Measurements from ENCODE around the gene GOLGB1.

GOLGB1 gene

DNA sequence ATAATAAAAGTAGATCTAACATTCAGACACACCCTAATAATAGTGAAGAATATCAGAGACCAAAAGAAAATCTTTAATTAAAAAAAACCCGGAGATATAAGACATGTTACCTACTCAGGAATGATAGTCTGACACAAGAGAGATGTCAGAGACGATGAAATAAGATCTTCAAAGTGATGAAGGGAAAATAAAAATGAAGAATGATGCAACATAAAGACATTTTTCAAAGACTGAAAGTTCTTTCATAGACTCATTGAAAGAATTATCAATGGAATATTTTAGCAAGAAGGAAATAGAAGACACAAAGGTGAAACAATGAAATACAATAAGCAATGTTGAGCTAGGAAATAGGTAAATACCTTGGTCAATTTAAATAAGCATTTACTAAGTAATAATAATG lies 108.4 kb downstream of the GOLGB1 start:
- Histone ChIP-seq H2BK5ac (ENCODE audit: low read depth, low read length, poor library complexity) (no peak overlapping the region), H2BK120ac (ENCODE audit: insufficient read depth, low read length, poor library complexity) (no peak overlapping the region), H3K27ac (ENCODE audit: low read depth, low read length) (no peak overlapping the region), H3K27me3 (ENCODE audit: insufficient read depth, low read length) (no peaks in the 10 kb centered on the region), H3K79me1 (ENCODE audit: low read length) (no peaks in the 10 kb centered on the region), H3K9me3 (ENCODE audit: insufficient read depth, low read depth, low read length) (no peaks in the 10 kb centered on the region), H3K18ac (ENCODE audit: low read length) (no peak overlapping the region), H4K12ac (ENCODE audit: low read depth, low read length) (no peak overlapping the region), H3K4ac (ENCODE audit: low read depth, low read length) (no peak overlapping the region), H2AK5ac (ENCODE audit: low read length) (no peak overlapping the region), H4K8ac (ENCODE audit: low read depth, low read length) (no peak overlapping the region), H3K23ac (ENCODE audit: low read length) (no peak overlapping the region), H2AFZ (ENCODE audit: insufficient read depth, low read length, poor library complexity) (no peak overlapping the region), H3K79me2 (ENCODE audit: control insufficient read depth, insufficient read depth, low read length, poor library complexity) (no peaks in the 10 kb centered on the region), H3K9ac (ENCODE audit: low read length) (no peak overlapping the region), H2BK12ac (ENCODE audit: low read length) (no peak overlapping the region), H3K14ac (ENCODE audit: low read length) (no peak overlapping the region), H3K36me3 (ENCODE audit: control insufficient read depth in 1 of 2, insufficient read depth in 2 of 2, low read length in 2 of 2) (no peaks in the 10 kb centered on the region), H3K4me3 (ENCODE audit: low read depth, low read length) (no peak overlapping the region), H3K4me1 (ENCODE audit: control insufficient read depth in 1 of 2, insufficient read depth in 2 of 2, low read length in 2 of 2) (no peaks in the 10 kb centered on the region), H4K91ac (ENCODE audit: low read depth, low read length) (no peak overlapping the region), H3K4me2 (ENCODE audit: low read length) (no peak overlapping the region)
- DNase-seq, result no peak
- no CpG with 5 or more reads among the region's 2 CpGs for WGBS (ENCODE audit: extremely low coverage, insufficient coverage, insufficient read length)

DNA sequence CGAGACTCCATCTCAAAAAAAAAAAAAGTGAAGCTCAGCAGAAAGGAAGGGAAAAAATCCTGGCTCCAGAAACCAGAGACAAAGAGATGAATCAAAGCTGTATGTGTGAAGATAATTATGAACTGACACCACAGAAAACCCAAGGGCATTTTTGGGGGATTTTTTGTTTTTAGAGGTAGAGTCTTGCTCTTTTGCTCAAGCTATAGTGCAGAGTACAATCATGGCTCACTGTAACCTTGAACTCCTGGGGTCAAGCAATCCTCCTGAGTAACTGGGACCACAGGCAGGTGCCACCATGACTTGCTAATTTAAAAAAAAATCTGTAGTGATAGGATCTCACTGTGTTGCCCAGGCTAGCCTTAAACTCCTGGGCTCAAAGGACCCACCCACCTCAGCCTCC lies 111.6 kb downstream of the GOLGB1 start:
- Histone ChIP-seq H2BK5ac (ENCODE audit: low read depth, low read length, poor library complexity) (no peak overlapping the region), H2AK5ac (ENCODE audit: low read length) (no peak overlapping the region), H3K27ac (ENCODE audit: low read depth, low read length) (no peak overlapping the region), H2BK12ac (ENCODE audit: low read length) (no peak overlapping the region), H2BK120ac (ENCODE audit: insufficient read depth, low read length, poor library complexity) (no peak overlapping the region), H4K8ac (ENCODE audit: low read depth, low read length) (no peak overlapping the region), H3K36me3 (ENCODE audit: control insufficient read depth in 1 of 2, insufficient read depth in 2 of 2, low read length in 2 of 2) (no peaks in the 10 kb centered on the region), H3K79me2 (ENCODE audit: control insufficient read depth, insufficient read depth, low read length, poor library complexity) (no peaks in the 10 kb centered on the region), H3K4ac (ENCODE audit: low read depth, low read length) (no peak overlapping the region), H3K9me3 (ENCODE audit: insufficient read depth, low read depth, low read length) (no peaks in the 10 kb centered on the region), H3K9ac (ENCODE audit: low read length) (no peak overlapping the region), H3K4me3 (ENCODE audit: low read depth, low read length) (no peak overlapping the region), H2AFZ (ENCODE audit: insufficient read depth, low read length, poor library complexity) (no peak overlapping the region), H3K27me3 (ENCODE audit: insufficient read depth, low read length) (no peaks in the 10 kb centered on the region), H3K79me1 (ENCODE audit: low read length) (no peaks in the 10 kb centered on the region), H4K91ac (ENCODE audit: low read depth, low read length) (no peak overlapping the region), H3K23ac (ENCODE audit: low read length) (no peak overlapping the region), H3K4me1 (ENCODE audit: control insufficient read depth in 1 of 2, insufficient read depth in 2 of 2, low read length in 2 of 2) (no peaks in the 10 kb centered on the region), H4K12ac (ENCODE audit: low read depth, low read length) (no peak overlapping the region), H3K14ac (ENCODE audit: low read length) (no peak overlapping the region), H3K4me2 (ENCODE audit: low read length) (no peak overlapping the region), H3K18ac (ENCODE audit: low read length) (no peak overlapping the region)
- no CpG with 5 or more reads among the region's 1 CpG for WGBS (ENCODE audit: extremely low coverage, insufficient coverage, insufficient read length)
- no peak for DNase-seq

DNA sequence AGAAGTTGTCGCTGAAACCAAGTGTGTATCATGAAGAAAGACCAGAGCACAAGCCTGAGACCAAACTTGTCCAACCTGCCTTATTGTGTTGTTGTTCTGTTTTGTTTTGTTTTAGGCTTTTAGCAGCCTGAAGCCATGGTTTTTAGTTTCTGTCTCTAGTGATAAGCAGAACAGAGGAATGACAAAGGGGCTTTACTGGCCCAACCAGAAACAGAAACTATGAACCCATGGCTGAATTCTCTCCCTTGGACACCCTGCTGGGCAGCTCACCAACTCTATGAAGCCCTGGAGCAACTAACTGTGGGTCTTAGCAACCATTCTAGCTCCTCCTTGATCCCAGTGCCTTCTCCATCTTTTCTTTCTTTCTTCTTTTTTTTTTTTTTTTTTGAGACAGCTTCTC lies 119.2 kb downstream of the GOLGB1 start:
- WGBS (ENCODE audit: extremely low coverage, insufficient coverage, insufficient read length), result no CpG with 5 or more reads among the region's 1 CpG
- peaks cover 0 to 2% of the 10 kb centered on the region in 2 experiments for H3K4me1 ChIP-seq (ENCODE audit: control insufficient read depth in 1 of 2, insufficient read depth in 2 of 2, low read length in 2 of 2)

DNA sequence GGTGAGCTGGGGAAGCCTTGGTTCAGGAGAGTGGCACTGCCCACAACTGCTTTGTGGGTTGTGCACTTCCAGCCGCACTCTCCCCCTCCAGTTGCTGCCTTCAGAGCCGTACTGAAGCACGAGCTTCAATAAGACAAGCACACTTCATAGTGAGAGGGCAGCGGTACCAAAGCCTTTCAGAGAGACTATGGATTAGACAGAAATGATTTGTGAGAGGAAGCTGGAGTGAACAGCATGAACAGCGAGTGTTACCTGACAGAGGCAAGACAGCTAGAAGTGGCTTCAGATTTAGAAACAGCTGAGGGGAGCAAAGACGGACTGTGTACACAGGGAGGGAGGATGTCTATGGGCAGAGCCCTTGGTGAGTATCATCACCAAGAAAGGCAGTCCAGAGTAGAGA lies 119.9 kb downstream of the GOLGB1 start:
- H3K4me2 ChIP-seq (ENCODE audit: low read length), result no peak overlapping the region
- no peak overlapping the region for H3K14ac ChIP-seq (ENCODE audit: low read length)
- no peaks in the 10 kb centered on the region for H3K27me3 ChIP-seq (ENCODE audit: insufficient read depth, low read length)
- H3K36me3 ChIP-seq (ENCODE audit: control insufficient read depth in 1 of 2, insufficient read depth in 2 of 2, low read length in 2 of 2), result no peaks in the 10 kb centered on the region
- H3K4me1 ChIP-seq (ENCODE audit: control insufficient read depth in 1 of 2, insufficient read depth in 2 of 2, low read length in 2 of 2), result peaks cover 0 to 2% of the 10 kb centered on the region in 2 experiments
- WGBS (ENCODE audit: extremely low coverage, insufficient coverage, insufficient read length), result no CpG with 5 or more reads among the region's 6 CpGs
- no peak overlapping the region for H2AK5ac ChIP-seq (ENCODE audit: low read length)
- no peak overlapping the region for H3K4me3 ChIP-seq (ENCODE audit: low read depth, low read length)
- no peak overlapping the region for H3K23ac ChIP-seq (ENCODE audit: low read length)
- no peak overlapping the region for H2BK120ac ChIP-seq (ENCODE audit: insufficient read depth, low read length, poor library complexity)
- no peak overlapping the region for H2BK12ac ChIP-seq (ENCODE audit: low read length)
- no peak overlapping the region for H4K12ac ChIP-seq (ENCODE audit: low read depth, low read length)
- no peaks in the 10 kb centered on the region for H3K79me1 ChIP-seq (ENCODE audit: low read length)
- H4K91ac ChIP-seq (ENCODE audit: low read depth, low read length), result no peak overlapping the region
- H3K4ac ChIP-seq (ENCODE audit: low read depth, low read length), result no peak overlapping the region
- H3K18ac ChIP-seq (ENCODE audit: low read length), result no peak overlapping the region
- H3K9me3 ChIP-seq (ENCODE audit: insufficient read depth, low read depth, low read length), result no peaks in the 10 kb centered on the region
- H2AFZ ChIP-seq (ENCODE audit: insufficient read depth, low read length, poor library complexity), result no peak overlapping the region
- H3K79me2 ChIP-seq (ENCODE audit: control insufficient read depth, insufficient read depth, low read length, poor library complexity), result no peaks in the 10 kb centered on the region
- no peak overlapping the region for H4K8ac ChIP-seq (ENCODE audit: low read depth, low read length)
- DNase-seq, result no peak
- no peak overlapping the region for H2BK5ac ChIP-seq (ENCODE audit: low read depth, low read length, poor library complexity)
- no peak overlapping the region for H3K9ac ChIP-seq (ENCODE audit: low read length)
- H3K27ac ChIP-seq (ENCODE audit: low read depth, low read length), result no peak overlapping the region

More for the DNA sequence above, 119.2 kb downstream of the GOLGB1 start:
- no peak overlapping the region for H3K4ac ChIP-seq (ENCODE audit: low read depth, low read length)
- H3K27me3 ChIP-seq (ENCODE audit: insufficient read depth, low read length), result no peaks in the 10 kb centered on the region
- no peaks in the 10 kb centered on the region for H3K9me3 ChIP-seq (ENCODE audit: insufficient read depth, low read depth, low read length)
- H2AFZ ChIP-seq (ENCODE audit: insufficient read depth, low read length, poor library complexity), result no peak overlapping the region
- no peak overlapping the region for H2BK5ac ChIP-seq (ENCODE audit: low read depth, low read length, poor library complexity)
- H3K4me3 ChIP-seq (ENCODE audit: low read depth, low read length), result no peak overlapping the region
- no peak overlapping the region for H3K27ac ChIP-seq (ENCODE audit: low read depth, low read length)
- no peaks in the 10 kb centered on the region for H3K79me1 ChIP-seq (ENCODE audit: low read length)
- no peaks in the 10 kb centered on the region for H3K79me2 ChIP-seq (ENCODE audit: control insufficient read depth, insufficient read depth, low read length, poor library complexity)
- H3K9ac ChIP-seq (ENCODE audit: low read length), result no peak overlapping the region
- H4K8ac ChIP-seq (ENCODE audit: low read depth, low read length), result no peak overlapping the region
- no peak overlapping the region for H2AK5ac ChIP-seq (ENCODE audit: low read length)
- DNase-seq, result peak; percentile 6 to 62
- H4K91ac ChIP-seq (ENCODE audit: low read depth, low read length), result no peak overlapping the region
- no peak overlapping the region for H4K12ac ChIP-seq (ENCODE audit: low read depth, low read length)
- no peaks in the 10 kb centered on the region for H3K36me3 ChIP-seq (ENCODE audit: control insufficient read depth in 1 of 2, insufficient read depth in 2 of 2, low read length in 2 of 2)
- H2BK12ac ChIP-seq (ENCODE audit: low read length), result no peak overlapping the region
- H2BK120ac ChIP-seq (ENCODE audit: insufficient read depth, low read length, poor library complexity), result no peak overlapping the region
- no peak overlapping the region for H3K18ac ChIP-seq (ENCODE audit: low read length)
- H3K4me2 ChIP-seq (ENCODE audit: low read length), result no peak overlapping the region
- H3K23ac ChIP-seq (ENCODE audit: low read length), result no peak overlapping the region
- H3K14ac ChIP-seq (ENCODE audit: low read length), result no peak overlapping the region
